K562 (cell line): ENCODE data around the gene YBX2. TPM values are rescaled to one million over a fixed set of nuclear protein-coding genes. Genes with fewer than 3 reads are reported as not detected.

Experiments used
- ATAC-seq: fragments of 200-7000 bp; cut with Tn5 transposase; 3 replicates; pipeline ENCODE4 v1.9.1; 2020; ENCODE audit warnings: moderate library complexity
- BruUV-seq: library from RNA; stranded (reverse); fragments of 400-500 nt; replicated peaks from 2 replicates; lab custom pipeline; 2021; lab: Mats Ljungman, UMichigan
- CTCF ChIA-PET: fragments of 300-600 bp; formaldehyde crosslinking; extraction: SDS; loops from one replicate; lab custom pipeline; 2021; ENCODE audit warnings: low intra/inter-chr PET ratio; lab: Yijun Ruan, JAX
- POLR2A ChIA-PET: fragments of 300-600, 350-650 bp; sonication (Branson Sonifier 250); formaldehyde crosslinking; extraction: SDS; loops from one replicate; lab custom pipeline; 2021; ENCODE audit warnings: antibody characterized with exemption, inconsistent platforms; lab: Yijun Ruan, JAX
- DNase-seq, 4 experiments: peaks; one replicate each; pipeline versions ENCODE4 v3.0.0 to v3.0.0-alpha.2; 2011 to 2018; ENCODE audit warnings: low spot score in 3 of 4, mixed read lengths in 3 of 4; ENCODE audit errors: extremely low read depth in 1 of 4
- FAIRE-seq: peaks from 2 replicates; lab custom pipeline; 2011; peaks lifted over from hg19 to GRCh38; lab: Jason Lieb, UNC
- H2AFZ ChIP-seq: 2 replicates; pipeline ENCODE4 v1.6.0; 2011; ENCODE audit warnings: low read depth, low read length, control low read depth, inconsistent platforms
- H3K27ac ChIP-seq: fragments of 200-600 bp; 3 replicates; pipeline ENCODE4 v1.8.0; 2011; ENCODE audit warnings: low read depth, mild to moderate bottlenecking, control low read depth, inconsistent platforms, low read length, moderate library complexity, mixed read lengths; ENCODE audit errors: extremely low read depth
- H3K27me3 ChIP-seq, 2 experiments: fragments of 300-600 bp in 1 of 2; 2 replicates in 1 of 2; 3 replicates in 1 of 2; pipeline versions ENCODE4 v1.6.0 to v1.8.0; 2011; ENCODE audit warnings: inconsistent platforms in 2 of 2, low read length in 2 of 2, mild to moderate bottlenecking in 1 of 2, mixed read lengths in 1 of 2, moderate library complexity in 1 of 2; ENCODE audit not compliant: control insufficient read depth in 2 of 2, insufficient read depth in 2 of 2
- H3K36me3 ChIP-seq: fragments of 300-600 bp; 3 replicates; pipeline ENCODE4 v1.8.0; 2011; ENCODE audit warnings: mild to moderate bottlenecking, low read length, inconsistent platforms; ENCODE audit not compliant: control insufficient read depth, insufficient read depth
- H3K4me1 ChIP-seq, 2 experiments: fragments of 200-600 bp in 1 of 2; replicated peaks in 1 of 2; 2 replicates in 1 of 2; 3 replicates in 1 of 2; pipeline versions ENCODE4 v1.5.1 to v1.8.0; 2011; ENCODE audit warnings: inconsistent platforms in 2 of 2, low read length in 2 of 2, mild to moderate bottlenecking in 1 of 2, mixed read lengths in 1 of 2, moderate library complexity in 1 of 2; ENCODE audit not compliant: control insufficient read depth in 2 of 2, insufficient read depth in 2 of 2
- H3K4me2 ChIP-seq: 2 replicates; pipeline ENCODE4 v1.6.1; 2011; ENCODE audit warnings: low read length, control low read depth, inconsistent platforms, mixed read lengths; ENCODE audit not compliant: insufficient read depth
- H3K4me3 ChIP-seq: fragments of 200-600 bp; sonication (generic), shearing (Covaris generic); 2 replicates; pipeline ENCODE4 v1.5.1; 2016; ENCODE audit warnings: control low read depth, inconsistent platforms
- H3K79me2 ChIP-seq: fragments of 200-600 bp; 3 replicates; pipeline ENCODE4 v1.8.0; 2011; ENCODE audit warnings: low read length, inconsistent platforms; ENCODE audit not compliant: control insufficient read depth, insufficient read depth
- H3K9ac ChIP-seq, 2 experiments: 2 replicates each; pipeline versions ENCODE4 v1.6.0 to v1.6.1; 2011; ENCODE audit warnings: low read depth in 2 of 2, low read length in 2 of 2, control low read depth in 1 of 2, inconsistent platforms in 1 of 2, mild to moderate bottlenecking in 1 of 2, mixed read lengths in 1 of 2; ENCODE audit not compliant: insufficient read depth in 1 of 2
- H3K9me1 ChIP-seq: one replicate; pipeline ENCODE4 v1.6.0; 2011; ENCODE audit warnings: inconsistent platforms, mild to moderate bottlenecking, low read length, moderate library complexity; ENCODE audit not compliant: control insufficient read depth, insufficient read depth
- H3K9me3 ChIP-seq: replicated peaks from 2 replicates; pipeline ENCODE4 v1.5.1; 2011; ENCODE audit warnings: low read depth, low read length, inconsistent platforms; ENCODE audit not compliant: control insufficient read depth, insufficient read depth
- H4K20me1 ChIP-seq: replicated peaks from 2 replicates; pipeline ENCODE4 v1.6.1; 2011; ENCODE audit warnings: low read length, inconsistent platforms, mixed read lengths; ENCODE audit not compliant: control insufficient read depth, insufficient read depth
- ARID1B ChIP-seq: fragments of 450-650 bp; IDR thresholded peaks from 2 replicates; pipeline ENCODE4 v1.6.1; 2016; ENCODE audit warnings: antibody characterized with exemption, mild to moderate bottlenecking, inconsistent platforms
- BACH1 ChIP-seq: fragments of 200-800 bp; sonication (Bioruptor generic); IDR thresholded peaks from 2 replicates; pipeline ENCODE4 v1.6.1; 2016; ENCODE audit warnings: missing genetic modification characterization, missing compliant biosample characterization
- DPF2 ChIP-seq: fragments of 450-650 bp; IDR thresholded peaks from 2 replicates; pipeline ENCODE4 v1.6.1; 2016
- KDM2B ChIP-seq: fragments of 250-450 bp; sonication (Bioruptor Pico); IDR thresholded peaks from 2 replicates; pipeline ENCODE4 v1.8.0; 2021; ENCODE audit warnings: mild to moderate bottlenecking, moderate library complexity
- PATZ1 ChIP-seq: fragments of 250-450 bp; sonication (Bioruptor Pico); IDR thresholded peaks from 2 replicates; pipeline ENCODE4 v1.5.0; 2020; ENCODE audit warnings: mild to moderate bottlenecking, borderline replicate concordance
- RAD21 ChIP-seq, 2 experiments: fragments of 250-450 bp in 1 of 2; fragments of 450-650 bp in 1 of 2; sonication (Bioruptor Pico) in 1 of 2; formaldehyde crosslinking in 1 of 2; IDR thresholded peaks in 1 of 2; conservative IDR thresholded peaks in 1 of 2; 2 replicates each; pipeline versions ENCODE4 v1.4.0 to v1.8.0; 2020 to 2022; ENCODE audit warnings: mild to moderate bottlenecking in 2 of 2, moderate library complexity in 1 of 2
- RHOXF2B ChIP-seq: fragments of 250-450 bp; sonication (Bioruptor Pico); conservative IDR thresholded peaks from 2 replicates; pipeline ENCODE4 v1.5.1; 2021
- WGBS: fragments of 100-300 bp; shearing (Covaris generic); methylation state at CpG from one replicate; pipeline ENCODE4 v1.1.6; 2016; ENCODE audit warnings: low coverage, mixed read lengths; ENCODE audit not compliant: insufficient coverage; ENCODE audit errors: missing lambda C conversion rate; 5-methylcytosine and 5-hydroxymethylcytosine counted together
- in situ Hi-C: fragments of 300-500 bp; cut with MboI; formaldehyde crosslinking; loops from 4 replicates; pipeline ENCODE4 v1.15.0; 2018; ENCODE audit warnings: inconsistent platforms, mixed read lengths
- intact Hi-C: fragments of 100-400 bp; cut with micrococcal nuclease; formaldehyde crosslinking; loops from 2 replicates; pipeline ENCODE4 v1.14.2; 2022
- polyA plus RNA-seq, 8 experiments: library from polyadenylated mRNA; depleted of rRNA in 4 of 8; stranded (reverse) in 5 of 8; unstranded in 3 of 8; fragments of >200 nt; fragmentation: Nextera tagmentation in 2 of 8; fragmentation: Illumina TruSeq in 1 of 8; extraction: Ambion mirVana in 2 of 8; extraction: Trizol in 1 of 8; gene quantifications; 2 replicates each; pipeline versions ENCODE4 v1.2.1 to v1.2.3, GENCODE V29; 2011 to 2014; ENCODE audit warnings: inconsistent platforms in 1 of 8, missing spikeins in 1 of 8
- total RNA-seq, 7 experiments: library from RNA; depleted of rRNA in 6 of 7; stranded (reverse); fragments of >200 nt in 6 of 7; fragmentation: Illumina TruSeq in 2 of 7; extraction: Trizol in 2 of 7; gene quantifications; 2 replicates each; pipeline versions ENCODE4 v1.2.1 to v1.2.3, GENCODE V29; 2011 to 2021; ENCODE audit warnings: low replicate concordance in 1 of 7
- TF ChIP-seq, protein P1 (sequence below): fragments of 250-450 bp; sonication (Bioruptor Pico); IDR thresholded peaks from 2 replicates; pipeline ENCODE4 v1.9.0; 2021; ENCODE audit warnings: mild to moderate bottlenecking

YBX2 gene
- total and polyA plus RNA-seq, 9 of the 15 experiments (the other 6 are each of a cell fraction or from before 2014, with no cell fraction given): 0.03 to 0.59 (median 0.27) TPM; not detected in 6

GRCh38 chr17:7290685-7291084 is 3.8 kb downstream of the YBX2 start (continued):
- no peak for TF ChIP-seq PATZ1 (CRISPR knock-in tag)

GRCh38 chr17:7290166-7290565 is 4.3 kb downstream of the YBX2 start:
- H3K9ac ChIP-seq: no peak overlapping the region
- in situ Hi-C loops: no loop called here
- ATAC-seq (no peak), DNase-seq (no peak), FAIRE-seq (no peak)
- H3K4me3 ChIP-seq: no peak overlapping the region
- CTCF ChIA-PET: no interaction called here
- H3K9me3 ChIP-seq: no peaks in the 10 kb centered on the region
- 0 out of 3 replicates have a peak, but pooled peaks cover under 1% of the 10 kb centered on the region for H3K36me3 ChIP-seq
- 79% methylated on average over 9 of the region's 19 CpGs for WGBS
- no peaks in the 10 kb centered on the region for H4K20me1 ChIP-seq
- H2AFZ ChIP-seq: no peak overlapping the region
- no peak overlapping the region for H3K27ac ChIP-seq
- H3K27me3 ChIP-seq: no peaks in the 10 kb centered on the region
- intact Hi-C loops: no loop called here
- no peaks in the 10 kb centered on the region for H3K79me2 ChIP-seq
- H3K4me1 ChIP-seq: peaks cover 11 to 40% of the 10 kb centered on the region in 2 experiments
- BruUV-seq: no TSS peak
- H3K4me2 ChIP-seq: no peak overlapping the region
- no peaks in the 10 kb centered on the region for H3K9me1 ChIP-seq
- TF ChIP-seq KDM2B: no peak
- TF ChIP-seq ARID1B: no peak
- TF ChIP-seq RAD21 (CRISPR knock-in tag; conservative IDR thresholded peaks at IDR 0.05 in 1 of 2, IDR thresholded peaks at IDR 0.05 in 1 of 2): no peak
- TF ChIP-seq DPF2: no peak
- TF ChIP-seq, protein P1, sequence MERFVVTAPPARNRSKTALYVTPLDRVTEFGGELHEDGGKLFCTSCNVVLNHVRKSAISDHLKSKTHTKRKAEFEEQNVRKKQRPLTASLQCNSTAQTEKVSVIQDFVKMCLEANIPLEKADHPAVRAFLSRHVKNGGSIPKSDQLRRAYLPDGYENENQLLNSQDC: no peak
- TF ChIP-seq RHOXF2B (CRISPR knock-in tag): no peak
- TF ChIP-seq BACH1 (tag): no peak
- POLR2A ChIA-PET: interaction anchor here (0.7 kb wide), 1 partner anchor 14 kb away, joined by 3 read pairs; no protein-coding TSS in a partner anchor
